ENCODE results near the gene ALOX12B. TPM values are rescaled to one million over a fixed set of nuclear protein-coding genes. Genes with fewer than 3 reads are reported as not detected.

The ALOX12B gene
- not detected in 2 replicates for total RNA-seq (2014; rRNA removed; shearing (Covaris generic))

GRCh38 chr17:8087075-8087951, at the start of gene ALOX12B:
ALOX12B (minus strand) TSS chr17:8087716; CDS start chr17:8087442, 274 bp downstream.
- Histone ChIP-seq H3K27me3 (replicated peaks) (peaks cover 42% of the 10 kb centered on the region), H3K27ac (no peak within 1 kb of the TSS), H3K4me3 (no peak within 1 kb of the TSS), H3K9me3 (replicated peaks) (no peaks in the 10 kb centered on the region), H3K4me1 (replicated peaks) (no peaks in the 10 kb centered on the region), H3K36me3 (no peaks in the 10 kb centered on the region)
- no peak for DNase-seq (ENCODE audit: low read depth in 1 of 2, low spot score in 2 of 2)

- DNase-seq (ENCODE audit: low read depth in 1 of 2, low spot score in 2 of 2), result peak in 1 of 2 experiments; percentile 27
- Histone ChIP-seq H3K4me3 (no peak overlapping the region), H3K4me1 (replicated peaks) (peaks cover 17% of the 10 kb centered on the region), H3K9me3 (replicated peaks) (no peaks in the 10 kb centered on the region), H3K36me3 (no peaks in the 10 kb centered on the region), H3K27me3 (replicated peaks) (no peaks in the 10 kb centered on the region), H3K27ac (no peak overlapping the region)
Observed at GRCh38 chr17:8133941-8134340, 46.4 kb upstream of the ALOX12B start.

- DNase-seq (ENCODE audit: low read depth in 1 of 2, low spot score in 2 of 2), result no peak
- Histone ChIP-seq H3K27ac (no peak overlapping the region), H3K9me3 (replicated peaks) (no peaks in the 10 kb centered on the region), H3K4me1 (replicated peaks) (peaks cover 17% of the 10 kb centered on the region), H3K4me3 (no peak overlapping the region), H3K36me3 (no peaks in the 10 kb centered on the region), H3K27me3 (replicated peaks) (no peaks in the 10 kb centered on the region)
Observed at GRCh38 chr17:8133399-8133798, 45.9 kb upstream of the ALOX12B start.

- peak in 1 of 2 experiments; percentile 4 for DNase-seq (ENCODE audit: low read depth in 1 of 2, low spot score in 2 of 2)
- Histone ChIP-seq H3K4me1 (replicated peaks) (peaks cover 13% of the 10 kb centered on the region), H3K27me3 (replicated peaks) (no peaks in the 10 kb centered on the region), H3K9me3 (replicated peaks) (no peaks in the 10 kb centered on the region), H3K36me3 (no peaks in the 10 kb centered on the region), H3K27ac (no peak overlapping the region), H3K4me3 (no peak overlapping the region)
Observed at GRCh38 chr17:8131844-8132441, 44.4 kb upstream of the ALOX12B start.

GRCh38 chr17:8128125-8128784, 40.7 kb upstream of the ALOX12B start:
- DNase-seq (ENCODE audit: low read depth in 1 of 2, low spot score in 2 of 2), result no peak
- Histone ChIP-seq H3K4me1 (replicated peaks) (peaks cover 29% of the 10 kb centered on the region), H3K27ac (no peak overlapping the region), H3K27me3 (replicated peaks) (peaks cover 22% of the 10 kb centered on the region), H3K9me3 (replicated peaks) (no peaks in the 10 kb centered on the region), H3K4me3 (no peak overlapping the region), H3K36me3 (no peaks in the 10 kb centered on the region)

GRCh38 chr17:8126491-8127066, 39.1 kb upstream of the ALOX12B start:
- Histone ChIP-seq H3K4me1 (replicated peaks) (peaks cover 41% of the 10 kb centered on the region), H3K27ac (no peak overlapping the region), H3K9me3 (replicated peaks) (no peaks in the 10 kb centered on the region), H3K4me3 (peak overlapping the region; percentile 41), H3K36me3 (no peaks in the 10 kb centered on the region), H3K27me3 (replicated peaks) (peaks cover 22% of the 10 kb centered on the region)
- DNase-seq (ENCODE audit: low read depth in 1 of 2, low spot score in 2 of 2), result peak in 1 of 2 experiments; percentile 64

GRCh38 chr17:8125947-8126490, 38.5 kb upstream of the ALOX12B start:
- H3K27me3 ChIP-seq (replicated peaks), result peaks cover 22% of the 10 kb centered on the region
- peak overlapping the region; percentile 41 for H3K4me3 ChIP-seq
- H3K27ac ChIP-seq, result no peak overlapping the region
- no peaks in the 10 kb centered on the region for H3K36me3 ChIP-seq
- peaks cover 43% of the 10 kb centered on the region for H3K4me1 ChIP-seq (replicated peaks)
- peak in 1 of 2 experiments; percentile 57 for DNase-seq (ENCODE audit: low read depth in 1 of 2, low spot score in 2 of 2)
- H3K9me3 ChIP-seq (replicated peaks), result no peaks in the 10 kb centered on the region

- peak; percentile 78 to 79 for DNase-seq (ENCODE audit: low read depth in 1 of 2, low spot score in 2 of 2)
- Histone ChIP-seq H3K27me3 (replicated peaks) (peaks cover 22% of the 10 kb centered on the region), H3K9me3 (replicated peaks) (no peaks in the 10 kb centered on the region), H3K36me3 (no peaks in the 10 kb centered on the region), H3K27ac (no peak overlapping the region), H3K4me1 (replicated peaks) (peaks cover 45% of the 10 kb centered on the region), H3K4me3 (peak overlapping the region; percentile 41)
Observed at GRCh38 chr17:8125154-8125946, 37.8 kb upstream of the ALOX12B start.

GRCh38 chr17:8124350-8125153, 37.0 kb upstream of the ALOX12B start:
- Histone ChIP-seq H3K27me3 (replicated peaks) (peaks cover 22% of the 10 kb centered on the region), H3K4me3 (peak overlapping the region; percentile 41), H3K4me1 (replicated peaks) (peaks cover 45% of the 10 kb centered on the region), H3K36me3 (no peaks in the 10 kb centered on the region), H3K9me3 (replicated peaks) (no peaks in the 10 kb centered on the region), H3K27ac (no peak overlapping the region)
- peak in 1 of 2 experiments; percentile 30 for DNase-seq (ENCODE audit: low read depth in 1 of 2, low spot score in 2 of 2)

- Histone ChIP-seq H3K4me3 (peak within 1 kb of the TSS; percentile 45), H3K4me1 (replicated peaks) (peaks cover 45% of the 10 kb centered on the region), H3K36me3 (no peaks in the 10 kb centered on the region), H3K9me3 (replicated peaks) (no peaks in the 10 kb centered on the region), H3K27me3 (replicated peaks) (peaks cover 22% of the 10 kb centered on the region), H3K27ac (no peak within 1 kb of the TSS)
- peak in 1 of 2 experiments; percentile 6 for DNase-seq (ENCODE audit: low read depth in 1 of 2, low spot score in 2 of 2)
Observed at GRCh38 chr17:8123695-8124349, 36.3 kb upstream of the ALOX12B start, which contains the start of gene HES7. HES7 (minus strand) TSS chr17:8124106; CDS start chr17:8124084, 22 bp downstream.

- H3K27me3 ChIP-seq (replicated peaks), result peaks cover 22% of the 10 kb centered on the region
- no peaks in the 10 kb centered on the region for H3K36me3 ChIP-seq
- H3K27ac ChIP-seq, result no peak overlapping the region
- H3K4me1 ChIP-seq (replicated peaks), result peaks cover 50% of the 10 kb centered on the region
- DNase-seq (ENCODE audit: low read depth in 1 of 2, low spot score in 2 of 2), result peak in 1 of 2 experiments; percentile 37
- H3K4me3 ChIP-seq, result peak overlapping the region; percentile 45
- no peaks in the 10 kb centered on the region for H3K9me3 ChIP-seq (replicated peaks)
Observed at GRCh38 chr17:8122924-8123694, 35.6 kb upstream of the ALOX12B start.

All from SJSA1 (cell line).